GM19397 (cell line): Measurements from ENCODE around the gene PEX26.
"Not testable (repeated sequence)": the region's sequence is repeated elsewhere in the genome, so short reads cannot be mapped to it uniquely, and the experiment has no call there.

Experiments used
- ATAC-seq: cut with Tn5 transposase; IDR thresholded peaks from one replicate; pipeline ENCODE4 v1.9.1; 2021; ENCODE audit warnings: mild to moderate bottlenecking, moderate library complexity; ENCODE audit not compliant: unreplicated experiment

Gene PEX26

GRCh38 chr22:18115906-18116371 lies 38.1 kb downstream of the PEX26 start:
- no peak for ATAC-seq

DNA sequence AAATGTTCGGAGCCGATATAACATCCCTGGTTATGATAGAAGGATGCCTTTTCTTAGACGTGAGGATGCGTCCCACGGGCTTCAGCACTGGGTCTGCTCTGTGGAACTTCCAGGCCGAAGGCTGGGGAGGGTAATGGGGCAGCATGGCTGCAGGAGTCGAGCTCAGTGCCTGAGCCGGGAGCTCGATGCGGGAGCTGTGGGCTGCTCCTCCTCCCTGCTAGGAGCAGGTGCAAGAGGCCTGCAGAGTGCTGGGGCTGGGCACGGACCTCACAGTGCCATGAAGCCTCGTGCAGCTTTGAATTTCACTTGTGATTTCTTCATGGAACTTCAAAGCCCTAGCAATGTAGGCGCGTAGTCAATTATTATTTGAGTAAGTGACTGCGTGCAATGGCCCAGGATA lies 38.8 kb downstream of the PEX26 start:
- no peak for ATAC-seq

DNA sequence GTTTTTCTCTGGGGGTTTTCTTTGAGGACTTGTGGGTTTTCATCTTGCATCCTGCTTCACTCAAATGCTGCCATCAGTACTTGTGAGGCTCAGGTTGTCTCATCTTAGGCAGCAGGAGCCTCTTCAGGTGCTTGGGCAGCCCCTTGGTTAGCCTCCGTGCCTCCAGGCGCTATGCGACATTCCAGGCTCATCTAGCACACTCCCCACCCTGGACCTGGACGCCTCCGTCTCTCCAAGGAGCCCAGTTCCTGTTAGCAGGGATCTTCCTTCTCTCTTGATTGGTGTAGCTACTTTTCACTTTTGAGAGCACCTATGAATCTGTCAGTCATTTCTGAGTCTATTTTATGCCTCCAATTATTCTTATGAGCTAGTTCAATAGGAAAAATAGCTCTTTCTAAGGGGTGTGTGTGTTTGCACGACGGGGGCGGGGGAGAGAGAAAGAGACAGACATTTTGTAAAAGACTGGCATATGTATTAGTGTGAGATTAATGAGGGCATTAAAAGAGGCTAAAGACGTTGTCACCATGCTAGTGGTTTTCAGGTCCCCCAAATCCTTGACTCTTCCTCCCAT lies 40.6 kb downstream of the PEX26 start:
- no peak for ATAC-seq

- no peak for ATAC-seq
These were observed 41.8 kb downstream of the PEX26 start for GRCh38 chr22:18119409-18120110.

DNA sequence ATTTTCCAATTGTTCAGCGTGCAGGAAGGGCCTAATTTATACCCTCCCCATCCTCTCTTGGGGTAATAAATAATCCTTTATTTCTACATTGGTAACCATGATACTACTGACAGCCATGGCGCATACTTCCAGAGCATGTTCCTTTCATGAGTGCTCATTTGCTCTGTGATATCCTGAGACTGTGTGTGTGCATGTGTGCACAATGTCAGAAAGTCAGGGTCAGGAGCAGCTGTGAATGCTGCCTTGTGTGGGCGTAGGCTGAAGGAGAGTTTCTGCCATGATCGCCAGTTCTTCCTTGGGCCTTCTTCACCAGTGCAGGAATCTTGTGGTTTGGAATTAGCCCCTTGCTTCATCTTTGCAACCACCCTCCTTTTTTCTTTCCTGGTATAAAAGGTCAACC lies 43.1 kb downstream of the PEX26 start:
- no peak for ATAC-seq

DNA sequence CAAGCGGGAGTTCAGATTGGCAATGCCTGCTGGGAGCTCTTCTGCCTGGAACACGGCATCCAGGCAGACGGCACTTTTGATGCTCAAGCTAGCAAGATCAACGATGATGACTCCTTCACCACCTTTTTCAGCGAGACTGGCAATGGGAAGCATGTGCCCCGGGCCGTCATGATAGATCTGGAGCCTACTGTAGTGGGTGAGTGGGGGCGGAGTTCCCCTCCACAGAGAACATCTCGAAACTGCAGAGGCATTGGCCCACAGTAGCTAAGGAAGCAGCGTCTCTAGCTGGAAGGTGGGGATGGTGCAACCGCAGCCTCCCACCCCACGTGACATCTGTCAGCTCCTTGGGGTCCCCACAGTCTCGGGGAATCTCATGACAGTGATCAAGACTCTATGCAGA lies 43.7 kb downstream of the PEX26 start:
- no peak for ATAC-seq

DNA sequence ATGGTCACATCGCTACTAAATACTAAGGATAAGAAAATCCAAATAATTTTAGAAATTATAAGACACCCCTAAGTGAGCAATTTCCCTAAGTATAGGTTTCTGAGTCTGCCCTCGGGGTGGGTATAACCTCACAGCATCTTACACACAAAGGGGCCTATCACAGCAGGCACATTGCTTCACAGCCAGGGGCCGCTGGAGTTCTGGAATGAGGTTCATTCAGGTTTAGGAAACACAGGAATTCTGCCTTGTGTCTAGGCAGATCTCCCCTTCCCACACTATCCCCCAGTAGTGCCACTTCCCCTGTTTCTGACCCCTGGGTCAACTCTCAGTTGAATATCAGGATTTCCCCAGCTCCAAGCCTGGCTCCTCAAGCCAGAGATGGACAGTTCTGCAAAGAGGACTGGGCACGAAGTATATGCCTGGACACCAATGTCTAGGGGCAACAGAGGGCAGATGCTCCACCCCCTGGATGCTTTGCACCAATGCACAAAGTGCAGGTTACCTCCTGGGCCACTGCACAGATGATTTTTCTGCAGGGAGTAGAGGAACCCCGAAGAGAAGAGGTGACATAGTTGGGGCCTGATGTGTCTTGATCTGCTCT lies 44.3 kb downstream of the PEX26 start:
- no peak for ATAC-seq

DNA sequence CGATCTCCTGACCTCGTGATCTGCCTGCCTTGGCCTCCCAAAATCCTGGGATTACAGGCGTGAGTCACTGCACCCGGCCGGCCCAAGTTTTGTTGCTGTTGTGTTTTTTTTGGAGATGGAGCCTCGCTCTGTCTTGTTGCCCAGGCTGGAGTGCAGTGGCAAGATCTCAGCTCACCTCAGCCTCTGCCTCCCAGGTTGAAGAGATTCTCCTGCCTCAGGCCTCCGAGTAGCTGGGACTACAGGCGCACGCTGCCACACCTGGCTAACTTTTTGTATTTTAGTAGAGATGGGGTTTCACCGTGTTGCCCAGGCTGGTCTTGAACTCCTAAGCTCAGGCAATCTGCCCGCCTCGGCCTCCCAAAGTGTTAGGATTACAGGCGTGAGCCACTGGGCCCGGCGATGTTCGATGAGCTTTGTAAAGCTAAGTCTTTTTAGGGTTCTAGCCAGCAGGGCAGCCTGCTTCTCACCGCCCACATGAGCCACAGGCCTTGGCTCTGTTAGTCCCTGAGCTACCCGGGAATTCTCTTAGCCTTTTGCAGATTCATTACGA lies 45.8 kb downstream of the PEX26 start:
- not testable (repeated sequence) for ATAC-seq

- no peak for ATAC-seq
These were observed 48.8 kb downstream of the PEX26 start for GRCh38 chr22:18126606-18127005.

- no peak for ATAC-seq
These were observed 52.2 kb downstream of the PEX26 start for GRCh38 chr22:18130018-18130417.

DNA sequence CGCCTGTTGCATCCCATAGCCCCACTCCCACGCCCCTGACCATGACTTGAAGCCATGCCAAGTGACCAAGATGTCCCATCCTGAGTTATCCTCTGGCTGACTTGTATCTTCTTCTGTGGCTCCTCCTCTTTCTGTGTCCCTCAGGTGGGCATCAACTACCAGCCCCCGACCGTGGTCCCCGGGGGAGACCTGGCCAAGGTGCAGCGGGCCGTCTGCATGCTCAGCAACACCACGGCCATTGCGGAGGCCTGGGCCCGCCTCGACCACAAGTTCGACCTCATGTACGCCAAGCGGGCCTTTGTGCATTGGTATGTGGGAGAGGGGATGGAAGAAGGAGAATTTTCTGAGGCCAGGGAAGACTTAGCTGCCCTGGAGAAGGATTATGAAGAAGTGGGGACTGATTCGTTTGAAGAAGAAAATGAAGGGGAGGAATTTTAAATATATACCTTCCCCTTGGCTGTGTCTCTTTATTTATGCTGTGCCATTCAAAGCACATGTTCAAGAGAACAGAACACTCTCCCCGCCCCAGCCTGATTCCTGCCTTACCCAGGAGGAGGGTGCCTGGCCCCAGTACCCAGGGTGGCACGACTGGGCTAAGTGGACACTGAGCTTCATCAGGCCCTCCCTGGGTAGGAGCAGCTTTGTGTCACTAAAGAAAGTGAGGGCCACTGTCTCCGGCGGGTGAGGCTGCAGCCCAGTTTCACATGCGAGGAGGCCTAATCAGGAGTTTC lies 53.1 kb downstream of the PEX26 start:
- ATAC-seq: no peak

- no peak for ATAC-seq
These were observed 55.7 kb downstream of the PEX26 start for GRCh38 chr22:18133452-18133851.

GRCh38 chr22:18136563-18137320 lies 59.0 kb downstream of the PEX26 start:
- ATAC-seq: no peak

GRCh38 chr22:18141004-18141403 lies 63.2 kb downstream of the PEX26 start:
- ATAC-seq: not testable (repeated sequence)

DNA sequence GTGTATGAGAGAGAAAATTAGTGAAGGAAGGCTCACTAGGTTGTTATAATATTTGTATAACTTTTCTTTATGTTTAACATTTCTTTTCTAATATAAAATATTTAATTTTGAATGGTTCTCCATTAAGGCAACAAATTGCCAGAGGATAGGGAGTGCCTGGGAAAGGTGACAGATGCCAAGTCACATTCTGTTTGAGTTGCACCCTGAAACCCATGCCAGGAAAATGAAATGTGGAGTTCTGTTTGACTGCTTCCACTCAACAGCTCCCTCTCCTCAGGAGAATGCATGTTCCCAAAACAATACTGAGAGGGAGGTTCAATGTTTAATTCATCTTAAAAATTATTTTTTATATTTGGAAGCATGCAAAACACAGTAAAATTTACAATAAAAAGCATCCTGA lies 66.3 kb downstream of the PEX26 start:
- no peak for ATAC-seq

DNA sequence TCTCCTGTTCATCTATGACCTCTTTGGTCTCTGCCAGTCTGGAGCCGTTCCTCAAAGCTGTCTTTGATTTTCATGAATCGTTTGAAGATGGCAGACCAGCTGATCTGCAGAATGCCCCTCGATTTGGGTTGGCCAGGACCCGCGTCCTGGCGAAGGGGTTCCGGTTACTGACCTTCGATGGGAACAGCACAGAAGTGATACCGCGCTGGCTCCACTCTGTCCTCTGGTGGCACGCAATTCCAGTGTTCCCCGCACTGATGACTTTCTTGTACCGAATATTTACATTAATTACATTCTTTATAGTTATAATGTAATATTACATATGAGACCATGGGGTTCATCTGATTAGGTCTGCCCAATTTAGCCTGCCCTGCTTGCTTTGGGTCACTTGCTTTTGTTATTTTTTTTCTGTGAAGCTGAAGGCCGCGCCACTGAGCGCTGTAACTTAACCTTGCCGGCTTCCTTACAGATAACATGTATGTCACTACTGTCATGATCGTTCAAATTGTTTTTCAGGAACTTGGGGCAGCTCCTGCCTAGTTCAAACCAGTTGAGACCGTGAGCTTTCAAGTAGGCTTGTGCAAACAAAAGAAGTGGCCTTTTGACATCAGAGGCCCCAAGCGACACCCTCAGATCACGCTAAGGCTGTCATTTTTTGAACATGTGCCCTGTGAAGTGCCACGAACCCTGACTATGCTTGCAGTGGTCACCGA lies 68.0 kb downstream of the PEX26 start:
- ATAC-seq: no peak

GRCh38 chr22:18146389-18146753 lies 68.6 kb downstream of the PEX26 start:
- no peak for ATAC-seq

GRCh38 chr22:18147791-18148190 lies 70.0 kb downstream of the PEX26 start:
- no peak for ATAC-seq

DNA sequence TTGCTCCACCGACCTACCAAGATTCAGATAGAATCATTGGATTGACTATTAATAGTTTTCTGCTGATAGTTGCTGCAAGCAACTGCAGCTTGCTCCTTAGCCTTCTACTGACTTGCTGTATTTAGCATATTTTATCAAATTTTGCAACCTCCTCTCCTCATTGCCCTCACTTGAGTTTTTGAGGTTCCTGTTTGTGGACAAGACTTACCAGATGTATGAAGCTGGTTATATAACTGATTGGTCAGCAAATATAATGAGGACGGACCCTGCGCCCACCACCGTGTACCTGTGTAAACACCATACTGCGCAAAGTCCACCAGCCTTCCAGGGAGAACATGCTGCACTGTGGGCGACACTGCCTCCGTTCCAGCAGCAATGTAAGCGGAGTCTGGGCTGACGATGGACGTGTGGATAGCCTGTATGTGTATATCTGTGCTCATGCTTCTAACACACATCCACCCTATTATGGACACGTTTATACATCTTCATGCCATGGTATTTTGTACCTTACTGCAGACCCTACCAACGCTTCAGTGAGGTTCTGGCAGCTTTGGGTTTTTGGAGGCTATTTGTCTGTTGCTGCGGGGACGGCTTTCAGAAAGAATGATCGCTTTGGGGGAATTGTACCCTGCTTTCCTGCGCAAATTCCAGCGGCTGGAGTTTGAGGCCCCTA lies 70.6 kb downstream of the PEX26 start:
- ATAC-seq: no peak

GRCh38 chr22:18152519-18152918 lies 74.7 kb downstream of the PEX26 start:
- no peak for ATAC-seq
